Measurements from ENCODE around the gene HAUS2. TPM values are rescaled to one million over a fixed set of nuclear protein-coding genes. Genes with fewer than 3 reads are reported as not detected.
A peak's percentile ranks its signal among the peaks of the same experiment; 100 is the strongest.

Gene HAUS2
- total and polyA plus RNA-seq, 10 donors, result 6.7 to 33.7 (median 16.8) TPM

DNA sequence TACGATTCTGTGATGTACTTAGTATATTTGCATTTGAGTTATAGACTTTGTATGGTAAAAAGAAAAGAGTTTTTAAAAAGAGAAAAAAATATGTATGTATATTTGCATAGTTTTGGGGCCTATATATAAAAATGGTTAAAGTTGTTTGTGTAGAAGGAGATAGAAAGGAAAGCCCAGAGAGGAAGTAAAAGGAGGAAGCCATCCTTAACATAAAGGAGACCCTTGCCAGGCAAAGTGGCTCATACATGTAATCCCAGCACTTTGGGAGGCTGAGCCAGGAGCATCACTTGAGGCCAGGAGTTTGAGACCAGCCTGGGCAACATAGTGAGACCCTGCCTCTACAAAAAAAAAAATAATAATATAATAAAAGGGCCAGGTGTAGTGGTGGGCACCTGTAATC, 44.8 kb upstream of the HAUS2 start:
- H3K4me3 ChIP-seq, result no peak overlapping the region
- H3K36me3 ChIP-seq, result peaks cover 0 to 30% (median 0%) of the 10 kb centered on the region in 6 donors
- peaks cover 55 to 99% (median 79%) of the 10 kb centered on the region in 6 donors for H3K4me1 ChIP-seq
- TF ChIP-seq POLR2A (IDR thresholded peaks at IDR 0.05) (no peak), POLR2AphosphoS5 (IDR thresholded peaks at IDR 0.05) (no peak)
- TF ChIP-seq, protein P1, sequence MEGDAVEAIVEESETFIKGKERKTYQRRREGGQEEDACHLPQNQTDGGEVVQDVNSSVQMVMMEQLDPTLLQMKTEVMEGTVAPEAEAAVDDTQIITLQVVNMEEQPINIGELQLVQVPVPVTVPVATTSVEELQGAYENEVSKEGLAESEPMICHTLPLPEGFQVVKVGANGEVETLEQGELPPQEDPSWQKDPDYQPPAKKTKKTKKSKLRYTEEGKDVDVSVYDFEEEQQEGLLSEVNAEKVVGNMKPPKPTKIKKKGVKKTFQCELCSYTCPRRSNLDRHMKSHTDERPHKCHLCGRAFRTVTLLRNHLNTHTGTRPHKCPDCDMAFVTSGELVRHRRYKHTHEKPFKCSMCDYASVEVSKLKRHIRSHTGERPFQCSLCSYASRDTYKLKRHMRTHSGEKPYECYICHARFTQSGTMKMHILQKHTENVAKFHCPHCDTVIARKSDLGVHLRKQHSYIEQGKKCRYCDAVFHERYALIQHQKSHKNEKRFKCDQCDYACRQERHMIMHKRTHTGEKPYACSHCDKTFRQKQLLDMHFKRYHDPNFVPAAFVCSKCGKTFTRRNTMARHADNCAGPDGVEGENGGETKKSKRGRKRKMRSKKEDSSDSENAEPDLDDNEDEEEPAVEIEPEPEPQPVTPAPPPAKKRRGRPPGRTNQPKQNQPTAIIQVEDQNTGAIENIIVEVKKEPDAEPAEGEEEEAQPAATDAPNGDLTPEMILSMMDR (IDR thresholded peaks at IDR 0.05 in 8 of 11, conservative IDR thresholded peaks at IDR 0.05 in 3 of 11), result no peak
- WGBS, 5 donors, result 65 to 79% (median 68%) methylated on average over 1 of the region's 1 CpG
- H3K27ac ChIP-seq, result peak overlapping the region in 6 of 8 donors; percentile 2 to 67 (median 54)
- intact Hi-C loops (cut with DNase I; ENCODE audit: low total_unique reads), result no loop called here
- no peak for DNase-seq
- H3K9me3 ChIP-seq, result no peaks in the 10 kb centered on the region
- H3K27me3 ChIP-seq (replicated peaks in 1 of 7), result no peaks in the 10 kb centered on the region

DNA sequence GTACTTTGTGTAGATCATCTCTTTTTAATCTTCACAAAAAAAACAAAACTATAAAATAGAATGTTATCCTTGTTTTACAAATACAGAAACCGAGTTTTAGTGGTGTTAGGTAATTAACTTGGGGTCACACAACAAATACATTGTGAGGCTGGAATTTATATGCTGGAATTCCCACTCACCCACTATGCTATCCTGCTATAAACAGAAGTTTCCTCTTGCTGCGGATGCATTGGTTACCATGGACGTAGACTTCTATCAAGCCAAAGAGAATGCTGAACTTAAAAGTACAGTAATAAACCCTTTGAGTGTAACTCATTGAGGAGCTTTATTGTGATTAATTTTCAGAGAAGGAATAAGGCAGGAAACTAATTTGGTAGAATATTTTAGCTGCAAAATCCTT, 44.0 kb upstream of the HAUS2 start:
- Histone ChIP-seq H3K36me3 (peaks cover 0 to 28% (median 0%) of the 10 kb centered on the region in 6 donors), H3K9me3 (no peaks in the 10 kb centered on the region), H3K27ac (peak overlapping the region in 5 of 8 donors; percentile 17 to 62 (median 44)), H3K4me1 (peaks cover 51 to 99% (median 76%) of the 10 kb centered on the region in 6 donors), H3K27me3 (replicated peaks in 1 of 7) (no peaks in the 10 kb centered on the region), H3K4me3 (no peak overlapping the region)
- no peak for DNase-seq
- TF ChIP-seq POLR2A (IDR thresholded peaks at IDR 0.05) (no peak), POLR2AphosphoS5 (IDR thresholded peaks at IDR 0.05) (no peak)
- TF ChIP-seq, protein P1 (IDR thresholded peaks at IDR 0.05 in 8 of 11, conservative IDR thresholded peaks at IDR 0.05 in 3 of 11), result no peak
- intact Hi-C loops (cut with DNase I; ENCODE audit: low total_unique reads), result no loop called here
- WGBS, 5 donors, result 70 to 79% (median 74%) methylated on average over 3 of the region's 3 CpGs

DNA sequence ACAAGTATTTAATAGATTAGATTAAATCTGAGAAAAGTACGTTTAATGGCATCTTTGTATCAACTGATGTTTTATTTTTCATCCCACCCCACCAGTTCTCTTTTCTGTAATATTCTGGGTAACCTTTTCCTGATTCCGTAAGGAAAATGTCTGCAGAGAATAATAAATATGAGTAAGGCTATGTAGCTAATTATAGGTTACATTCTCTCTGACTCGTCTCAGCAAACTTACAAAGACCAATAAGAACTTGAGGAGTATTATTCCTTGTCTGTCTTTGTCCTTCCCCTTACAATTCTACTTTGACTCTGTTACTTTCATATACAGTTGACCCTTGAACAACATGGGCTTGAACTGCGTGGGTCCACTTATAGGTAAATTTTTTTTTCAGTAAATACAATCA, 41.1 kb upstream of the HAUS2 start:
- H3K4me1 ChIP-seq, result peaks cover 29 to 96% (median 68%) of the 10 kb centered on the region in 6 donors

DNA sequence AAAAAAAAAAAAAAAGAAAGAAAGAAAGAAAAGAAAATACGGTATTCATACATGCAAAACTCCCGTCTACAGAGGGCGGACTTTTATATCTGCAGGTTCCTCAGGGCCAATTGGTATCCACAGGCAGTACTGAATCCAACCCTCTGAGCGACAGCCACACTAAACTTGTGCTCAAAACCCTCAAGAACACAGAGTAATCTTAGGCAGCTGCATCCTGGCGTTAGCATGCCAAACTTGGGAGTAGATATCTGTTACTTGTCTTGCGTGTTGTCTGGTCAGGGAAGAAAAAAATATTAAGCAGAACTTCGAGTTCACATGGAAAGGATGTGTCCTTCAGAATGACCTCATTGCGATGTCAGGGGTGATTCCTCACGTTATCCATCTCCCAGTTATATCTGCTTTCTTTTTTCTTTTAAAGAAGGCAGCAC, 40.4 kb upstream of the HAUS2 start:
- H3K4me1 ChIP-seq, result peaks cover 22 to 89% (median 61%) of the 10 kb centered on the region in 6 donors
- peaks cover 0 to 47% (median 4%) of the 10 kb centered on the region in 6 donors for H3K36me3 ChIP-seq
- H3K4me3 ChIP-seq, result no peak overlapping the region
- TF ChIP-seq POLR2A (IDR thresholded peaks at IDR 0.05), result no peak
- no peak for TF ChIP-seq POLR2AphosphoS5 (IDR thresholded peaks at IDR 0.05)
- TF ChIP-seq, protein P1 (IDR thresholded peaks at IDR 0.05 in 8 of 11, conservative IDR thresholded peaks at IDR 0.05 in 3 of 11), result no peak
- intact Hi-C loops (cut with DNase I; ENCODE audit: low total_unique reads), result no loop called here
- WGBS, 5 donors, result 51 to 75% (median 65%) methylated on average over 9 of the region's 9 CpGs
- H3K27ac ChIP-seq, result peak overlapping the region in 5 of 8 donors; percentile 33 to 55 (median 35)
- H3K27me3 ChIP-seq (replicated peaks in 1 of 7), result no peaks in the 10 kb centered on the region
- DNase-seq, result no peak
- H3K9me3 ChIP-seq, result no peaks in the 10 kb centered on the region

More for the DNA sequence above, 41.1 kb upstream of the HAUS2 start:
- Histone ChIP-seq H3K4me3 (no peak overlapping the region), H3K36me3 (peaks cover 0 to 39% (median 3%) of the 10 kb centered on the region in 6 donors), H3K27me3 (replicated peaks in 1 of 7) (no peaks in the 10 kb centered on the region), H3K9me3 (no peaks in the 10 kb centered on the region), H3K27ac (peak overlapping the region in 2 of 8 donors; percentile 46 to 55)
- intact Hi-C loops (cut with DNase I; ENCODE audit: low total_unique reads), result no loop called here
- no peak for DNase-seq
- 83 to 90% (median 89%) methylated on average over 4 of the region's 4 CpGs for WGBS, 5 donors
- TF ChIP-seq POLR2A (IDR thresholded peaks at IDR 0.05) (no peak), POLR2AphosphoS5 (IDR thresholded peaks at IDR 0.05) (no peak)
- TF ChIP-seq, protein P1 (IDR thresholded peaks at IDR 0.05 in 8 of 11, conservative IDR thresholded peaks at IDR 0.05 in 3 of 11), result no peak
